ENCODE measurements around the gene MAP3K1. TPM values are rescaled to one million over a fixed set of nuclear protein-coding genes. Genes with fewer than 3 reads are reported as not detected.

The MAP3K1 gene
- total and polyA plus RNA-seq, 12 donors: 4.9 to 26.1 (median 15.5) TPM

- no peak for TF ChIP-seq POLR2A (IDR thresholded peaks at IDR 0.05)
- no peak for TF ChIP-seq CTCF (IDR thresholded peaks at IDR 0.05)
- WGBS, 4 donors: 53 to 88% (median 73%) methylated on average over 1 of the region's 1 CpG
- intact Hi-C loops (cut with DNase I): no loop called here
- Histone ChIP-seq H3K36me3 (replicated peaks in 1 of 2) (peaks cover 0 to 75% of the 10 kb centered on the region in 2 donors), H3K27ac (no peak overlapping the region), H3K9me3 (replicated peaks in 1 of 3) (no peaks in the 10 kb centered on the region), H3K4me1 (replicated peaks in 1 of 2) (no peaks in the 10 kb centered on the region), H3K4me3 (no peak overlapping the region), H3K27me3 (no peaks in the 10 kb centered on the region)
- DNase-seq: no peak
These were observed 123.5 kb downstream of the MAP3K1 start for GRCh38 chr5:56938858-56939257.

- no peaks in the 10 kb centered on the region for H3K27me3 ChIP-seq
- H3K36me3 ChIP-seq (replicated peaks in 1 of 2): peaks cover 0 to 60% of the 10 kb centered on the region in 2 donors
- DNase-seq: no peak
- H3K4me3 ChIP-seq: no peak overlapping the region
- no peaks in the 10 kb centered on the region for H3K4me1 ChIP-seq (replicated peaks in 1 of 2)
- intact Hi-C loops (cut with DNase I): no loop called here
- WGBS, 4 donors: 22 to 46% (median 36%) methylated on average over 1 of the region's 1 CpG
- no peak overlapping the region for H3K27ac ChIP-seq
- no peak for TF ChIP-seq CTCF (IDR thresholded peaks at IDR 0.05)
- TF ChIP-seq POLR2A (IDR thresholded peaks at IDR 0.05): no peak
- H3K9me3 ChIP-seq (replicated peaks in 1 of 3): no peaks in the 10 kb centered on the region
These were observed 126.6 kb downstream of the MAP3K1 start for GRCh38 chr5:56941981-56942380.

Other genes starting within 250 kb of the MAP3K1 start
- 10 to 100 TPM in 5 of 9 donors, 1 to 10 TPM in 3, not detected in 1; 3.5 to 21.0 (median 11.0) TPM for gene SETD9, start 94.0 kb downstream of the MAP3K1 start, total RNA-seq
- gene SETD9, start 94.0 kb downstream of the MAP3K1 start, polyA plus RNA-seq: 10 to 100 TPM in 1 of 3 donors, 1 to 10 TPM in 2; 4.2 to 11.6 (median 8.2) TPM
- gene MIER3, start 136.6 kb downstream of the MAP3K1 start, total RNA-seq: 10 to 100 TPM; 11.2 to 30.2 (median 19.5) TPM
- 10 to 100 TPM in 1 of 3 donors, 1 to 10 TPM in 2; 5.1 to 16.4 (median 7.8) TPM for gene MIER3, start 136.6 kb downstream of the MAP3K1 start, polyA plus RNA-seq

All from adrenal gland (tissue), 12 donors.